HepG2 (cell line): ENCODE data around the gene S100A10. TPM values are rescaled to one million over a fixed set of nuclear protein-coding genes. Genes with fewer than 3 reads are reported as not detected.

Source experiments
- DBP ChIP-seq: sonication (generic); formaldehyde crosslinking; IDR thresholded peaks from 2 replicates; pipeline ENCODE4 v1.4.0; 2020; ENCODE audit warnings: missing genetic modification reagents; ENCODE audit errors: not compliant biosample characterization
- DDIT3 ChIP-seq: sonication (generic); formaldehyde crosslinking; IDR thresholded peaks from 2 replicates; pipeline ENCODE4 v1.4.0; 2020; ENCODE audit warnings: mild to moderate bottlenecking, missing genetic modification reagents
- DMAP1 ChIP-seq: IDR thresholded peaks from 2 replicates; pipeline ENCODE4 v1.6.1; 2016
- EHMT2 ChIP-seq: fragments of 200-600 bp; sonication (generic); IDR thresholded peaks from 2 replicates; pipeline ENCODE4 v1.7.0; 2017; ENCODE audit warnings: antibody characterized with exemption, low read depth, low read length, borderline replicate concordance
- MNT ChIP-seq: fragments of 450-650 bp; IDR thresholded peaks from 2 replicates; pipeline ENCODE4 v1.6.1; 2016
- TFDP2 ChIP-seq: sonication (generic); formaldehyde crosslinking; IDR thresholded peaks from 2 replicates; pipeline ENCODE4 v1.4.0; 2020; ENCODE audit warnings: missing genetic modification reagents
- XRCC5 ChIP-seq: fragments of 200-400 bp; formaldehyde crosslinking; optimal IDR thresholded peaks from 2 replicates; pipeline ENCODE3; 2017; ENCODE audit warnings: mild to moderate bottlenecking, low read length
- YEATS2 ChIP-seq: sonication (generic); formaldehyde crosslinking; IDR thresholded peaks from 2 replicates; pipeline ENCODE4 v1.4.0; 2020; ENCODE audit warnings: missing genetic modification reagents, borderline replicate concordance
- ZBTB20 ChIP-seq: sonication (generic); formaldehyde crosslinking; IDR thresholded peaks from 2 replicates; pipeline ENCODE4 v1.8.1; 2023; ENCODE audit warnings: missing genetic modification reagents, low read depth, mild to moderate bottlenecking, borderline replicate concordance
- ZBTB4 ChIP-seq: sonication (generic); formaldehyde crosslinking; IDR thresholded peaks from 2 replicates; pipeline ENCODE4 v1.4.0; 2020; ENCODE audit warnings: missing genetic modification reagents, mild to moderate bottlenecking, borderline replicate concordance
- ZNF296 ChIP-seq: sonication (generic); formaldehyde crosslinking; conservative IDR thresholded peaks from 2 replicates; pipeline ENCODE4 v1.5.0; 2020; ENCODE audit warnings: mild to moderate bottlenecking, missing genetic modification reagents
- ZNF687 ChIP-seq: sonication (generic); formaldehyde crosslinking; IDR thresholded peaks from 2 replicates; pipeline ENCODE4 v1.5.1; 2020; ENCODE audit warnings: mild to moderate bottlenecking, missing genetic modification reagents, moderate library complexity
- ZNF720 ChIP-seq: sonication (generic); formaldehyde crosslinking; IDR thresholded peaks from 2 replicates; pipeline ENCODE4 v1.4.0; 2020; ENCODE audit warnings: missing genetic modification reagents
- polyA plus RNA-seq, 8 experiments: library from polyadenylated mRNA; depleted of rRNA in 3 of 8; stranded (reverse) in 7 of 8; unstranded in 1 of 8; fragments of >200 nt; fragmentation: Illumina TruSeq in 4 of 8; extraction: Trizol in 4 of 8; gene quantifications; 2 replicates each; pipeline versions ENCODE4 v1.2.1 to v1.2.3, GENCODE V29; 2011 to 2016; ENCODE audit warnings: low read depth in 4 of 8, missing spikeins in 1 of 8, mixed read lengths in 1 of 8; ENCODE audit not compliant: insufficient read depth in 1 of 8
- total RNA-seq, 5 experiments: library from RNA; depleted of rRNA; stranded (reverse); fragments of >200 nt; fragmentation: Illumina TruSeq; extraction: Trizol; gene quantifications; 2 replicates each; pipeline ENCODE4 v1.2.3, GENCODE V29; 2016; ENCODE audit warnings: low read depth in 1 of 5

The S100A10 gene
- total and polyA plus RNA-seq, 2 of the 13 experiments (the other 11 are each of a cell fraction or from before 2014, with no cell fraction given): 16.8 to 28.7 TPM

- TF ChIP-seq MNT: no peak
- TF ChIP-seq ZNF687: no peak
- no peak for TF ChIP-seq EHMT2
- TF ChIP-seq TFDP2: no peak
- TF ChIP-seq ZNF720 (CRISPR knock-in tag): no peak
- no peak for TF ChIP-seq DMAP1
- no peak for TF ChIP-seq YEATS2
- no peak for TF ChIP-seq DBP (CRISPR knock-in tag)
- no peak for TF ChIP-seq ZNF296
- no peak for TF ChIP-seq DDIT3 (CRISPR knock-in tag)
- TF ChIP-seq ZBTB4 (CRISPR knock-in tag): no peak
- TF ChIP-seq ZBTB20 (CRISPR knock-in tag): no peak
- TF ChIP-seq XRCC5: peak; percentile 59
Measured at GRCh38 chr1:152001631-152002584, 8.2 kb upstream of the S100A10 start (continued).
